Eye (tissue), 1 donor: ENCODE measurements around the gene NENF.
"Not testable (repeated sequence)": the region's sequence is repeated elsewhere in the genome, so short reads cannot be mapped to it uniquely, and the experiment has no call there.

ENCODE experiments used
- DNase-seq: peaks from one replicate; pipeline ENCODE4 v3.0.0-alpha.2; 2015

Gene NENF

DNA sequence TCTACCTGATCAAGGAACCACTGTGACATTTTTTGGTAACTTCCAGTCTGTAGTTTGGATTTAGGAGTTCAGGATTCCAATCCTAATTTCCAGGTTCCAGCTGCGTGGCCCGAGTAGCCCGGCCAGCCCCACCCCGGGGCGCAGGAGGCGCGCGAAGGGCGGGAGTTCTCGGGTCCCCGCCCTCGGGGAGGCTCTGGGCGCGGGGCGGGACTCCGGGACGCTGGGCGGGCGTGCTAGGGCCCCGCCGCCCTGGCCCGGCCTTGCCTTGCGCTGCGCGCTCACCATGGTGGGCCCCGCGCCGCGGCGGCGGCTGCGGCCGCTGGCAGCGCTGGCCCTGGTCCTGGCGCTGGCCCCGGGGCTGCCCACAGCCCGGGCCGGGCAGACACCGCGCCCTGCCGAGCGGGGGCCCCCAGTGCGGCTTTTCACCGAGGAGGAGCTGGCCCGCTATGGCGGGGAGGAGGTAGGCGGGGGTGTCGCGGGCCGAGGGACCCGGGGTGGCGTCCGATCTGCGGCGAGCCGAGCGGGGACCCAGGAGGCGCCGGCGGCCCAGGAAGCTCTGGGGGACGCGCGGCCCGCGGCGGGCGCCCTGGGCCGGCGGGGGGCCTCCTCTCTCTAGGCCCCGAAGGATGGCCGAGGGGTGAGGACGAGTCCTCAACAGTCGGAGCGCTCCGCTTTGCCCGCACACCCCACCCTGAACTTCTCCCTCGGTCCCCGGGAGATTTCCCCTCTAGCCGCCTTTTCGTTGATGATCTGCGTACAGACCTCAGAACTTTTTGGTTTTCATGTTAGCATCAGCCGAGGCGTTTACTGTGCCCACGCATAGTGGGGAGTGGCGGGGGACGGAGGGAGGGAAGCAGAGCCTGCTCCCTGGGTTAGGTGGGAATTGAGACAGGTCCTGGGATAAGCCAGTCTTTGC, at the start of gene NENF:
TSS of gene NENF (plus strand) at position 260 of the 916 bp plus-strand sequence. CDS start at position 284, 24 bp downstream.
- peak; percentile 85 for DNase-seq

DNA sequence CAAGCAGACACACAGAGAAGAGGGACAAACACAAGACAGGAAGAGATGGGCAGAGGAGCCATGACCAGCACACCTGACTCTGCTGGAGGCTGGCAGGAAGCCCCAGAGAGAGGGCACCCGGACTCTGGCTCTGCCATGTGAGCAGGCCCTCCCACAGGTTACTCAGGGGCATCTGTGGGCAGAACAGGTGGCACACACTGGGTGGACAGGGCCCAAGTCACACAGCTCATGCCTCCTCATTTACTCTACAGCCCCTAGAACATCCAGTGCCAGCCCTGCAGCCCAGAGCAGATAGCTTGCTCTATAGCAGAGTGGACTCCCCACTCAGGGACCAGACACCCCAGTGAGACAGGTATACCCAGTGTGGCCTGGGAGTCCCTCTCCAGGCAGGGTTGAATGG, 46.7 kb upstream of the NENF start:
- DNase-seq, result no peak

DNA sequence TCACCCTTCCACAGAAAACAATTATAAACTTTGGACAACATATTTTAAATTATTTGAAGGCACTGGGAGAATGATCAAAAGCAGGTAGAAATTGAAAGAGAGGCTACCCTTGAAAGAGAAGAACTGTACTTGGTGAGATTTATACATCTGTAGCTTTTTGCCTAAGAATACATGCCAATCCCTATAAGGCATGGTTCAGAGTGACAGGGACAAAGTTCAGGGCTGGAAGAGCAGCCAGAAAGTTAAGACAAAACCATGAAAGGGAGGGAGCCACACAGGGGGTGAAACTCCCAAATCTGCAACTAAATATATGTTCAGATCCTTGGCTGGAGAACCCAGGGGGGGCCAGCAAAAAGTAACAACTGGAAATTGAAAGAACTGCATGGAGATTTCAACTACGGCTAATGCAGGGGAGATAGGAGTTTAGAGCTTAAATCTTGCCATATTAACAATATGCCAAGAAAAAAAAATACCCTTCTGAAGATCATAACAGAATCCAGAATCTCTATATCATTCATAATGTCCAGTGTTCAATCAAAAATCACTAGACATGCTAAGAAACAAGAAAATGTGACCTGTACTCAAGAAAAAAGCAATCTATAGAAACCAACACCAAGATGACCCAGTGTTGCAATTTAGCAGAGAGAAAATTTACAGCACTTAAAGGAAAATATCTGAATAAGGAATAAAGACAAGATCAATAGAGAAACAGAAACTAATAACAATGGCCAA, 43.6 kb upstream of the NENF start:
- DNase-seq, result no peak

DNA sequence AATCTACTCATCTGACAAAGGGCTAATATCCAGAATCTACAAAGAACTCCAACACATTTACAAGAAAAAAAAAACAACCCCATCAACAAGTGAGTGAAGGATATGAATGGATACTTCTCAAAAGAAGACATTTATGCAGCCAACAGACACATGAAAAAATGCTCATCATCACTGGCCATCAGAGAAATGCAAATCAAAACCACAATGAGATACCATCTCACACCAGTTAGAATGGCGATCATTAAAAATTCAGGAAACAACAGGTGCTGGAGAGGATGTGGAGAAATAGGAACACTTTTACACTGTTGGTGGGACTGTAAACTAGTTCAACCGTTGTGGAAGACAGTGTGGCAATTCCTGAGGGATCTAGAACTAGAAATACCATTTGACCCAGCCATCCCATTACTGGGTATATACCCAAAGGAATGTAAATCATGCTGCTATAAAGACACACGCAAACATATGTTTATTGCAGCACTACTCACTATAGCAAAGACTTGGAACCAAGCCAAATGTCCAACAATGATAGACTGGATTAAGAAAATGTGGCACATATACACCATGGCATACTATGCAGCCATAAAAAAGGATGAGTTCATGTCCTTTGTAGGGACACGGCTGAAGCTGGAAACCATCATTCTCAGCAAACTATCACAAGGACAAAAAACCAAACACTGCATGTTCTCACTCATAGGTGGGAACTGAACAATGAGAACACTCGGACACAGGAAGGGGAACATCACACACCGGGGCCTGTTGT, 36.9 kb upstream of the NENF start:
- not testable (repeated sequence) for DNase-seq

DNA sequence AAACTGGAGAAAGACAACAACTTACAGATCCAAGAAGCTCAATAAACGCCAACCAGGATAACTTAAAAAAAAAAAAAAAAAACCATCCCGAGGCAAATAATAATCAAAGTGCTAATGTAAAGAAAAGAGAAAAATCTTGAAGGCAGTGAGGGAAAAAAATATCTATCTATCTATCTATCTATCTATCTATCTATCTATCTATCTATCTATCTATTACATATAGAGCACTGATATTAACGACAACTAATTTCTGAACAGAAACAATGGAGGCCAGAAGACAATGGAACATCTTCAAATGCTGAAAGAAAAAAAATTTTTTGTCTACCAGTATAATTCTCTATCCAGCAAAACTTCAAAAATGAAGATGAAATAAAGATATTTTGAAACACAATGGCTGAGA, 36.1 kb upstream of the NENF start:
- DNase-seq, result peak; percentile 5

DNA sequence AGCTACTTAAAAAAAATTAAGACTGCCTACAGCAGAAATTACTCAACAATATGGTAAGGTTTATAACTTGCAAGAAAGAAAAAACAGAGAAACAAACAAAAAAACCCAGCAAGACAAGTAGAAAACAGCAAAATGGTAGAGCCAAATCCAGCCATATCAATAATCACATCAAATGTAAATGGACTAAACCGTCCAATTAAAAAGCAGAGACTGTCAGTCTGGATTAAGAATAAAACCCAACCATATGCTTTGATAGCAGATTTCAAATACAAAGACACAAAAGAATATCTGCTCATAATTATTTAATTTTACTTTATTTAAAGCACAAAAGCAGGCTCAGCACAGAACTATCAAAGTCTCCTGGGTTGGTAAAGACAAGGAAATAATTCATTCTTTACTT, 35.5 kb upstream of the NENF start:
- no peak for DNase-seq

DNA sequence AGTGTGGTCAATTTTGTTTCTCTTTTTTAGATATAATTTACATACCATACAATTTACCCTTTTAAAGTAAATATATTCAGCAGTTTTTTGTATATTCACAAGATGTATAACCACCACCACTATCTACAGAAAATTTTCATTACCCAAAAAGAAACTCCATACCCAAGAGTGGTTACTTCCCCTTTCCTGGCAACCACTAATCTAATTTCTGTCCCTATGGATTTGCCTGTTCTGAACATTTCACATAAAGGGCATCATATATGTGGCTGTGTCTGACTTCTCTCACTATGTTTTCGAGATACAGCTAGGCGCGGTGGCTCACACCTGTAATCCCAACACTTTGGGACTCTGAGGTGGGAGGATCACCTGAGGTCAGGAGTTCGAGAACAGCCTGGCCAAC, 31.7 kb upstream of the NENF start:
- DNase-seq, result no peak

DNA sequence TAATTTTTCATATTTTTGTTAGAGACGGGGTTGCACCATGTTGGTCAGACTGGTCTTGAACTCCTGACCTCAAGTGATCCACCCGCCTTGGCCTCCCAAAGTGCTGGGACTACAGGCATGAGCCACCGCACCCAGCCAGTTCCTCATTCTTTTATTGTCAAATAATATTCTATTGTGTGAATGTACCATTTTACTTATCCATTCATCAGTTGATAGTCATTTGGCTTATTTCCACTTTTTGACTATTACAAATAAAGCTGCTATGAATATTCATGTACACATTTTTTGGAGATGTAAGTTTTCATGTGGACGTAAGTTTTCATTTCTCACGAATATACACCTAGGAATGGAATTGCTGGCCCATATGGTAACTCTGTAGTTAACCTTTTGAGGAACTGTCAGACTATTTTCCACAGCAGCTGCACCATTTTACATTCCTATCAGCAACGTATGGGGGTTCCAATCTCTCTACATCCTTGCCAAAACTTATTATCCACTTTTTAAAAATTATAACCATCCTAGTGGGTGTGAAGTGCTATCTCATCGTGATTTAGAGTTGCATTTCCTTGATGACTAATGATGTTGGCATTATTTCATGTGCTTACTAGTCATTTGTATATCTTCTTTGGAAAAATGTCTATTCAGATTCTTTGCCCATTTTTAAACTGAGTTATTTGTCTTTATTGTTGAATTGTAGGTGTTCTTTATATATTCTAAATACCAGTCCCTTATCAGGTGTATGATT, 30.7 kb upstream of the NENF start:
- no peak for DNase-seq

DNA sequence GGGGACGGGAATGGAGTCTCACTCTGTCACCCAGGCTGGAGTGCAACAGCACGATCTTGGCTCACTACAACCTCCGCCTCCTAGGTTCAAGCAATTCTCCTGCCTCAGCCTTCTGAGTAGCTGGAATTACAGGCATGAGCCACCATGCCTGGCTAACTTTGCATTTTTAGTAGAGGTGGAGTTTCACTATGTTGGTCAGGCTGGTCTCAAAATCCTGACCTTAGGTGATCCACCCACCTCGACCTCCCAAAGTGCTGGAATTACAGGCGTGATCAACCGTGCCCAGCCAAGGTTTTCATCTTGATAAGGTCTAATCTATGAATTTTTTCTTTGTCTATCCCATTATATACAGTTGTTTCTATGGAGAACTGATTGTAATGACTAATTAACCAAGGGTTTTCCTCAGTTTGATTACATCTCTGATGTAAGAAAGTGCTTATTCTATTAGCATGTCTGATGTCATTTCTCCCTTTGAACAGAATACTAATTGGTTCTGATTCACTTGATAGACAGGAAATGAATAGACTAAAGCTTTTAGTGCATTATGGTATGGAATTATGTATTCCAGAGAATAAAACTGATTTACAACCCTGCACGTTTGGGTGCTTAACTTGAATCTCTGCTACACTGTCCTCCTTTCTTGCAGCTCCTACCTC, 29.9 kb upstream of the NENF start:
- no peak for DNase-seq

DNA sequence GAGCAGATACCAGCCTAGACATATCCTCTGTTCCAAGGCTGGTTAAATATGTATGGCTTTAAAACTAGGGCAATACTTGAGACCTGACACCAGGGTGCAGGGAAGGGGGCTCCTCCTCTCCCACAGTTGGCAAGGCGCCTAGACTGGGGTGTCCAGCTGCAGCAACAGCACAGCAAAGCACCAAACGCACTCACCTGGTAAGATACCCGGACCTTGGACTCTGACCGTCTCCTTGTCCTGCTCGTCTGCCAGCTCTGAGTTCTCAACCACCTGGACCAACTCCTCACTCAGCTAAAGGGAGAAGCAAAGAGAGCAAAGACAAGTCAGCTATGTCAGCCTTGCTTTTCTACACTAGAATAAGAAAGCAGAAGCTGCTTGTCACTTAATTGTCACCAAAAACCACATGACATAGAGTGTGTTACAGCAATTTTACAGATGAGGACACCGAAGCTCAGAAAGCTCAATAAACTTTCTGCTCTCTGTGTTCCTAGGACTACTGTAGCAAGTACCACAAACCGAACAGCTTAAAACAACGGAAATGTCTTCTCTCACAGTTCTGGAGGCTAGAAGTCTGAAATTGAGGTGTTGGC, 22.4 kb upstream of the NENF start:
- no peak for DNase-seq

DNA sequence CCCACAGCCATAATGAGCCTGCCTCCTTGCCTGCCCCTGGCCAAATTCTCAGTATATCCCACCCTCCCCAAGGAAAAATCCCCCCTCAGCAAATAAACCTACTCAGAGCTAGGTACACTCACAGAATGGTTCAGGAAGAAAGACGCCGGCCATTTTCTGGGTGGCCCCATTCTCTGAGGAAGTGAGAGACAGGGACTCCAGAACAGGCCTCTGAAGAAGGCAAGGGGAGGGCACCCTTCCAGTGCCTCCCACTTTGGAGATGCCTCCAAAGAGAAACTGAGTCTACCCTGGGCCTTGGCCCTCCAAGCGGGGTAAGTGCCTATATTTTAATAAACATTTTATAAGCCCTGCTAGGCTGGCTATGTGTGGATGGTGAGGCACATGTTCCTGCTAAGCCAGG, 20.3 kb upstream of the NENF start:
- DNase-seq, result no peak

DNA sequence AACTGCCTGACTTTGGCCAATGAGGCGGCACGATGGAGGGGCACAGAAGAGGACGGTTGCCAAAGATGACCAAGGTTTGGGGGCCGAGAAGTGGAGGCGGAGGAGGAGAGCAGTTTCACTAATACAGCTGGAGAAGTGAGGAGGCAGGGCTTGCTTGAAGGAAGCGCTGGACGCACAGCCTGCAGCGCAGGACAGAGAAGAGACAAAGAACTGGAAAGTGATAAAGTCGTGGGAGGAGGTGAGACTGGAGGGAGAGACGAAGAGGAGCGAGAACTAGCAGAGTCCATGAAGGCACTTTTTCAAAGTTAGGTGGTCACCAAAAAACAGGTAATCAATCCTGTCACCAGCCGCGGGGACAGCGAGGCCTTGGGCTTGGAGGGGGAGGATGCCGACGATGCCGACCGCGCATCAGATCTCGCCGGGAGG, 18.8 kb upstream of the NENF start:
- peak; percentile 69 for DNase-seq

DNA sequence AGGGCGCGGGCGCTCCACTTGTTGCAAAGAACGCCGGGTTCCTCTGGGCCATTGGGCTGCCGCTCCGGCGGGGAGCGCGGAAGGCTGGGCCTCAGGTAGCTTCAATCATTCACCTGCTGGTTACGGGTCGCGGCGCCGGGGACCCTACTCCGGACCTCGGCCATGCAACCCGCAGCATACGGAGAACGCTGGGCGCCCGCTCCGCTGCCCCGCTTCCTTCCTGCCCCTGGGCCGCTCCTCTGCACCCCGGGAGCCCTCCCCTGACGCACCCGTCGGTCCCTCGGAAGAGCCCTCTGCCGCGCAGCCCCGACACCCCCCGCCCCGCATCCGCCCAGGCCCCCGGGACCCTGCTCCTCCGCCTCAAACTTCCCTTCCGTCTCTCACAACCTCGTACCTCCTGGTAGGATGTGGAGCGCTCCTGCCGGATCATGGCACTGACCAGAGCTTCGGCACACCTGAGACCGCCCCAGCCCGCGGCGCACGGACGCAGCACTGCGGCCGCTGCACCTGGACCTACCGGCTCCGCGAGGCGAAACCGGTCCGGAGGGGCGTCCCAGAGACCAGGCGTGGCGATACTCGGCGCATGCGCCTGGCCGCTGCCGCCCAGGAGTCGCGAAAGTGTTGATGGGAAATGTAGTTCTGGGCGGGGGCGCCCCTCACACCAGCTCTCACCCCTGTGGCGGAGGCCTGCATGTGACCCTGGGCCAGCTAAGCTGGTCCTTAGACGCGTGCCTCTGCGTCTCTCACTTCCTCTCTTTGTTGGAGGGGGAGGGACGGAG, 18.2 kb upstream of the NENF start, which contains the start of gene PACC1:
TSS of gene PACC1 (minus strand) at position 559 of the 779 bp plus-strand sequence. CDS start at position 430, 129 bp downstream.
- peak; percentile 97 for DNase-seq

DNA sequence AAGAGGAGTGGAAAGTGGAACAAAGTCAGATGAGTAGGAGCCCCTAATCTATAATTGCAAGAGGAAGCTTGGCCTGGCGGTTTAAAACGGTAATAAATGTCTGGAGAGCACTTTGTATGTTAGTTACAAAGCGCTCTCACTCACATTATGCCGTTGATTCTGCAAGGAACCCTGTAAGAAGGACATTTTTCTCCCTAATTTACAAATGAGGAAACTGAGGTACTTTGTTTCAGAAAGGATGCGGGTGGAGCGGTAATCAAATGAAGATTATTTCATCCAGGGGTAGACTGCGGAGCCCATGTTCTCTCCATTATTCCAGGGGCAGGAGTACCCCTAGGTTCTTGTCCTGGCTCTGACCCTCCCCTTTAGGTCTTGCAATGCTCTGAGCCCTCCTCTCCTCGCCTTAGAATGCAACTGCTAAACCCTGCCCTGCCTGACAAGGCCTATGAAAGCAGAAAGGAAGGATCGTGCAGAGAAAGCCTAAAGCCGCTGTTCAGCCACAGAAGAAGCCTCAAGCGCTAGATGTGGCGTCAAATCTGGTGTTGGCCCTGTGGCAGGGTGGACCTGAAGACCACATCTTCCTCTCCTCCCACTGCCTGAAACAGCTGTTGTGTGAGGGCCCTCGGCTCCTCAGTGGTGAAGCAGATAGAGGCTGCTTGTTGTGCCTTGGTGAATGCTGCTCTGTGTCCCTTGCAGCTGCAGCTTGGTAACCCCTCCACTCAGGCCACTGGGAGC, 17.4 kb upstream of the NENF start:
- DNase-seq, result no peak

DNA sequence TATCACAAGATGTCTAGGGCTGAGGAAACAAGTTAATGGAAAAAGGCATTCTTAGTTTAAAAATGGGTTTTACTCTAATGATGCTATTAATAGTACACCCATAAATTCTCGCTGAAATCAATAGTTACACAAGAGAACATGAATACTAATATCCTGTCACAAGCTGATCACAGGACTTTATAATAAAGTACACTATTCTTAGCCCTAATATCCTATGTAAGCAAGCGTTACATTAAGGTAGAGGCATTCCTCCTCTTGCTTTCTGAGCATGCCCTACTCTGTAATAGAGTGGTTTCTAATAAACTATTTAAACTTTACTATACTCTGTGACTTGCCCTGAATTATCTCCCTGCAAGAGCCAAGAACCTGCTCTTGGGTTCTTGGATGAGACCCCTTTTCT, 11.6 kb upstream of the NENF start:
- no peak for DNase-seq

DNA sequence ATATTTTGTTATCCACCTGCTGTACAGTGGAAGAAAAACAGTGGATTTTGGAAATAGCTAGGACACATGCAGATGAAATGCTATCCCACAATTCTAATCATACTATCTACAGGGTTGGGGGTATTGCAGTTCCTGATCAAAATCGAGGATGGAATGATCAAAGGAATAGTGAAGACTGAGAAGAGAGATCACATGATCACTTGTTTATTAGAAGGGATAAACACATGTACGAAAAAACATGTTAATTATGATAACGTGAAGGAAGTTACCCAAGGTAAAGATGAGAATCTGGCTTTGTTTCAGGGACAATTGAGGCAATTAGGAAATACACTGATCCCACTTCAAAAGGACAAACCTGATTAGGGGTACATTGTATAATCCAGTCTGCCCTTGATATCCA, 8.8 kb upstream of the NENF start:
- DNase-seq, result no peak

DNA sequence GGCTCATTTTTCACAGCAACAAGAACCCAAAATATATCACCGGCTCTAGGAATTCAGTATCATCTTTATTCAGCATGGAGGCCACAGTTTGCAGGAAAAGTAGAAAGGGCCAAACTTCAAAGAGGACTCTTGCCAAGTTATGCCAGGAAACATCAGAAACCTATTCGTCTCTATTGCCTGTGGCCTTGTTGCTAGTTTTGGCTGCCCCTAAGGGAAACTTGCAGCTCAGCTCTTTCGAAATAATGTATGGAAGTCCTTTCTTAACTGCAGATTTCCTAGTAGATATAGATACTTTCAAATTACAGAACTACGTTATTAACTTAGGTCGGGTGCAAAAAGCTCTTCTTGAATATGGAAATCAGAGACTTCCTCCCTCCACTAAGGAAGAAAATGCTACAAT, 4.2 kb upstream of the NENF start:
- DNase-seq, result no peak

DNA sequence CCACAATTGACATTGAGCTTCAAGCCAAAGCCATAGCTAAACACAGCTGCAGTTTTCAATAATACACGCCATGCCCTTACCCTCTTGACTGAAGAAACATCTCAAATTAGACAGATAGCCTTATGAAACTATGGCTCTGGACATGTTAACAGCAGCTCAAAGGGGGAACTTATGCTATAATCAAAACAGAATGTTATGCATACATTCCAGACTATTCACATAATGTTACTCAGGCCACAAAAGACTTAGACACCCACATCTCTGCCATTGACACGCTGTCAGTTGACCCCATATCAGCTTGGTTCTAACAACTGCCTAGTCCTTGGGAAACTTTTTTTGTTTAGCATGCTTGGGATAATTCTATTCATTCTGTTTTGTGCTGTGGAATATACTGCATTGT, 2.3 kb upstream of the NENF start:
- no peak for DNase-seq

DNA sequence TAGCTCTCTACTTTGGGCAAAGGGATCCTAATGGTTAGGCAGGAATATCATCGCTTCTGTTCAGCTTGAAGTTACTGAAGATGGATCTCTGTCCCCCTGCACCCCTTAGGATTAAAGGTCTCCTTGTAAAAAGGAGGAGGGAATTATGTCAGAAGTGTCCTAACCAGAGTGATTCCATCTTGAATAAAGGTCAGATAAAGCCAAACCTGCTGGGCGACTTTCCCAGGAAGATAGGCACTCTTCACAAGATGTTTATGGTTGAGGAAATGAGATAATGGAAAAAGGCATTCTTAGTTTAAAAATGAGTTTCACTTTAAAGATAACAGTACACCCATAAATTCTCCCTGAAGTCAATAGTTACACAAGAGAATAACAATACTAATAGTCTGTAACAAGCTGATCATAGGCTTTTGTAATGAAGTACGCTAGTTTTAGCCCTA, 1.7 kb upstream of the NENF start:
- DNase-seq, result no peak

DNA sequence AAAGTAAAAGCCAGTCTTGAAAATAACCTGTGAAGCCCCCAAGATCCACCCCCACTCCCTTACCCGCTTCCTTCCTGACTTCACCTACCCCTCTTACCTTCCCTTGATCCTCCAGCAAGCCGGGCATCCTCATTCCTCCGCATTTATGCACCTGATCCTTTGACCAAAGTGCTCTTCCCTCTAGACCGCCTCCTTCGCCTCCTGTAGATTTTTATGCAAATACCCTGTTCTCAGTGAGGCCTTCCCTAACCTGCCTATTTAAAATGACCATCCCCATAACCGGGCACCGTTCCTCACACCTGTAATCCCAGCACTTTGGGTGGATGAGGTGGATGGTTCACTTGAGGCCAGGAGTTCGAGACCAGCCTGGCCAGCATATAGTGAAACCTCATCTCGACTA, 1.1 kb upstream of the NENF start:
- no peak for DNase-seq
